Measurements from ENCODE around the gene JAM3.

DNA sequence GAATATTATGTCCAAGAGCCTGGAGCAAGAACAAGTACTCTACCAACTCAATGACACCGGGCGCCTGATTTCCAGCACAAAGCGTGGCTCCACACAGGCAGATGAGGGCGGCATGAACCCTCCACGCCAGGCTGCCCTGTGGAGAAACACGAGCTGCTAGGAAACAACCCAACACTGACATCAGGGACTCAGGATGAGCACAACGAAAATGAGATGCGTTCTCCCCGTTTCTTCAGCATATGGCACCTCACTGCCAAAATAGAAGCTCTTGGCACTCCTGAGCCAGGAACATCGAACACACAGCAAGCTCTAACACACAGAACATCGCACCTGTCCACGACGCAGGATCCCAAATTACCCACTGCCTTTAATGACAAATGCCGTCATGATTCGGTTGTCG, 86.6 kb downstream of the JAM3 start:
- TF ChIP-seq, protein P1, sequence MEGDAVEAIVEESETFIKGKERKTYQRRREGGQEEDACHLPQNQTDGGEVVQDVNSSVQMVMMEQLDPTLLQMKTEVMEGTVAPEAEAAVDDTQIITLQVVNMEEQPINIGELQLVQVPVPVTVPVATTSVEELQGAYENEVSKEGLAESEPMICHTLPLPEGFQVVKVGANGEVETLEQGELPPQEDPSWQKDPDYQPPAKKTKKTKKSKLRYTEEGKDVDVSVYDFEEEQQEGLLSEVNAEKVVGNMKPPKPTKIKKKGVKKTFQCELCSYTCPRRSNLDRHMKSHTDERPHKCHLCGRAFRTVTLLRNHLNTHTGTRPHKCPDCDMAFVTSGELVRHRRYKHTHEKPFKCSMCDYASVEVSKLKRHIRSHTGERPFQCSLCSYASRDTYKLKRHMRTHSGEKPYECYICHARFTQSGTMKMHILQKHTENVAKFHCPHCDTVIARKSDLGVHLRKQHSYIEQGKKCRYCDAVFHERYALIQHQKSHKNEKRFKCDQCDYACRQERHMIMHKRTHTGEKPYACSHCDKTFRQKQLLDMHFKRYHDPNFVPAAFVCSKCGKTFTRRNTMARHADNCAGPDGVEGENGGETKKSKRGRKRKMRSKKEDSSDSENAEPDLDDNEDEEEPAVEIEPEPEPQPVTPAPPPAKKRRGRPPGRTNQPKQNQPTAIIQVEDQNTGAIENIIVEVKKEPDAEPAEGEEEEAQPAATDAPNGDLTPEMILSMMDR (IDR thresholded peaks at IDR 0.05; ENCODE audit: low read depth, low read length, poor library complexity, severe bottlenecking), result no peak
- no peak for TF ChIP-seq EZH2phosphoT487 (IDR thresholded peaks at IDR 0.05; ENCODE audit: borderline replicate concordance, low read length)

Data from DOHH2 (cell line).